Body of pancreas (tissue), 4 donors: ENCODE measurements around the gene RIN3.

ENCODE experiments used
- POLR2A ChIP-seq, 3 donors: fragments of 450-650 bp; IDR thresholded peaks; one replicate each; pipeline ENCODE4 v1.6.1; 2016; ENCODE audit warnings: antibody characterized with exemption in 3 of 3, mild to moderate bottlenecking in 2 of 3
- TF ChIP-seq, protein P1 (sequence below), 7 experiments: fragments of 450-650 bp in 4 of 7; fragments of 200-600 bp in 3 of 7; sonication (generic) in 3 of 7; IDR thresholded peaks; one replicate each; pipeline ENCODE4 v1.5.1; 2016 to 2019; ENCODE audit warnings: antibody characterized with exemption in 7 of 7

DNA sequence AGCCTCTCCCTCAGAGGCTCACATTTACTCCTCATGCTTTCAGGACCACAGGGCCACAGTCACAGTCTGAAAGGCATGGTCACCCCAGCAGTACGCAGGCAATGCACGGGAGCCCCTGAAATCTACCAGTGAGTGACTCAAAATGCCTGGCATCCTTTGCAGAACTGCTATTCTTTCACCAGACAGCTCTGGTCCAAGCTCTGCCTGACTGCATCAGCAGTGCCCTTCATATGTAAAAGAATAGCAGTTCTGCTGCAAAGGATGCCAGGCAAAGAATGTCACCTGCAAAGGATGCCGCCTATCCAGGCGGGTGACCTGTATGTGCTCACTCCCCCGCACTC is 196.4 kb downstream of the RIN3 start:
- TF ChIP-seq, protein P1, sequence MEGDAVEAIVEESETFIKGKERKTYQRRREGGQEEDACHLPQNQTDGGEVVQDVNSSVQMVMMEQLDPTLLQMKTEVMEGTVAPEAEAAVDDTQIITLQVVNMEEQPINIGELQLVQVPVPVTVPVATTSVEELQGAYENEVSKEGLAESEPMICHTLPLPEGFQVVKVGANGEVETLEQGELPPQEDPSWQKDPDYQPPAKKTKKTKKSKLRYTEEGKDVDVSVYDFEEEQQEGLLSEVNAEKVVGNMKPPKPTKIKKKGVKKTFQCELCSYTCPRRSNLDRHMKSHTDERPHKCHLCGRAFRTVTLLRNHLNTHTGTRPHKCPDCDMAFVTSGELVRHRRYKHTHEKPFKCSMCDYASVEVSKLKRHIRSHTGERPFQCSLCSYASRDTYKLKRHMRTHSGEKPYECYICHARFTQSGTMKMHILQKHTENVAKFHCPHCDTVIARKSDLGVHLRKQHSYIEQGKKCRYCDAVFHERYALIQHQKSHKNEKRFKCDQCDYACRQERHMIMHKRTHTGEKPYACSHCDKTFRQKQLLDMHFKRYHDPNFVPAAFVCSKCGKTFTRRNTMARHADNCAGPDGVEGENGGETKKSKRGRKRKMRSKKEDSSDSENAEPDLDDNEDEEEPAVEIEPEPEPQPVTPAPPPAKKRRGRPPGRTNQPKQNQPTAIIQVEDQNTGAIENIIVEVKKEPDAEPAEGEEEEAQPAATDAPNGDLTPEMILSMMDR (IDR thresholded peaks at IDR 0.05) = no peak
- no peak for TF ChIP-seq POLR2A (IDR thresholded peaks at IDR 0.05)
